K562 (cell line): Measurements from ENCODE around the gene AMBRA1. TPM values are rescaled to one million over a fixed set of nuclear protein-coding genes. Genes with fewer than 3 reads are reported as not detected.

Experiments
- DDX20 ChIP-seq: fragments of 450-650 bp; IDR thresholded peaks from 2 replicates; pipeline ENCODE4 v1.6.1; 2016; ENCODE audit warnings: missing genetic modification characterization, low read depth, mild to moderate bottlenecking, missing compliant biosample characterization, moderate library complexity
- FOXJ3 ChIP-seq: sonication (generic); formaldehyde crosslinking; IDR thresholded peaks from 2 replicates; pipeline ENCODE4 v1.4.0; 2020; ENCODE audit warnings: mild to moderate bottlenecking, missing genetic modification reagents
- NFXL1 ChIP-seq: fragments of 450-650 bp; formaldehyde crosslinking; IDR thresholded peaks from 2 replicates; pipeline ENCODE4 v1.4.0; 2021; ENCODE audit warnings: mild to moderate bottlenecking
- NR4A1 ChIP-seq, 2 experiments: fragments of 250-450 bp in 1 of 2; fragments of 450-650 bp in 1 of 2; sonication (Bioruptor Pico) in 1 of 2; IDR thresholded peaks; 2 replicates each; pipeline versions ENCODE4 v1.4.0 to v1.6.1; 2016 to 2020; ENCODE audit warnings: mild to moderate bottlenecking in 2 of 2, missing compliant biosample characterization in 1 of 2, missing genetic modification characterization in 1 of 2, moderate library complexity in 1 of 2
- PHB2 ChIP-seq: fragments of 450-650 bp; IDR thresholded peaks from 2 replicates; pipeline ENCODE4 v1.6.1; 2017; ENCODE audit warnings: low read depth
- PRPF4 ChIP-seq: fragments of 200-400 bp; formaldehyde crosslinking; IDR thresholded peaks from one replicate; pipeline ENCODE4 v1.6.1; 2017; ENCODE audit warnings: low read length, low read depth, mild to moderate bottlenecking; ENCODE audit not compliant: insufficient read depth, poor library complexity, severe bottlenecking
- SIRT6 ChIP-seq: IDR thresholded peaks from one replicate; pipeline ENCODE4 v1.6.1; 2012; ENCODE audit warnings: low read depth, mild to moderate bottlenecking, control low read depth, inconsistent platforms, low read length, moderate library complexity
- SMC3 ChIP-seq: conservative IDR thresholded peaks from 2 replicates; pipeline ENCODE4 v1.6.1; 2011; ENCODE audit warnings: low read depth, low read length, improper control_type of control experiment; ENCODE audit not compliant: insufficient read depth
- SRSF1 ChIP-seq: fragments of 200-400 bp; formaldehyde crosslinking; IDR thresholded peaks from 2 replicates; pipeline ENCODE4 v1.6.1; 2017; ENCODE audit warnings: mild to moderate bottlenecking, low read depth, low read length, moderate library complexity
- YBX1 ChIP-seq: fragments of 450-650 bp; IDR thresholded peaks from 2 replicates; pipeline ENCODE4 v1.7.1; 2016; ENCODE audit warnings: mild to moderate bottlenecking
- ZNF586 ChIP-seq: fragments of 450-650 bp; formaldehyde crosslinking; conservative IDR thresholded peaks from 2 replicates; pipeline ENCODE4 v1.4.0; 2020; ENCODE audit warnings: mild to moderate bottlenecking, moderate library complexity
- polyA plus RNA-seq, 8 experiments: library from polyadenylated mRNA; depleted of rRNA in 4 of 8; stranded (reverse) in 5 of 8; unstranded in 3 of 8; fragments of >200 nt; fragmentation: Nextera tagmentation in 2 of 8; fragmentation: Illumina TruSeq in 1 of 8; extraction: Ambion mirVana in 2 of 8; extraction: Trizol in 1 of 8; gene quantifications; 2 replicates each; pipeline versions ENCODE4 v1.2.1 to v1.2.3, GENCODE V29; 2011 to 2014; ENCODE audit warnings: inconsistent platforms in 1 of 8, missing spikeins in 1 of 8
- total RNA-seq, 7 experiments: library from RNA; depleted of rRNA in 6 of 7; stranded (reverse); fragments of >200 nt in 6 of 7; fragmentation: Illumina TruSeq in 2 of 7; extraction: Trizol in 2 of 7; gene quantifications; 2 replicates each; pipeline versions ENCODE4 v1.2.1 to v1.2.3, GENCODE V29; 2011 to 2021; ENCODE audit warnings: low replicate concordance in 1 of 7
- TF ChIP-seq, protein P1 (sequence below): fragments of 450-650 bp; IDR thresholded peaks from 2 replicates; pipeline ENCODE4 v1.7.1; 2018; ENCODE audit warnings: mild to moderate bottlenecking, low read depth; ENCODE audit not compliant: partially characterized antibody
- TF ChIP-seq, protein P2 (sequence below): IDR thresholded peaks from 3 replicates; pipeline ENCODE4 v1.6.1; 2011; ENCODE audit warnings: borderline replicate concordance, mild to moderate bottlenecking, moderate library complexity; ENCODE audit not compliant: insufficient read length; ENCODE audit errors: extremely low read depth
- TF ChIP-seq, protein P3 (sequence below): fragments of 450-650 bp; formaldehyde crosslinking; IDR thresholded peaks from 2 replicates; pipeline ENCODE4 v1.4.0; 2022; ENCODE audit warnings: missing genetic modification characterization
- TF ChIP-seq, protein P4 (sequence below), 2 experiments: fragments of 450-650 bp in 1 of 2; IDR thresholded peaks; 2 replicates each; pipeline ENCODE4 v1.6.1; 2011 to 2017; ENCODE audit warnings: low read depth in 2 of 2, antibody characterized with exemption in 1 of 2, borderline replicate concordance in 1 of 2, low read length in 1 of 2, mild to moderate bottlenecking in 1 of 2, mixed read lengths in 1 of 2; ENCODE audit not compliant: control insufficient read depth in 1 of 2

AMBRA1 gene
- total and polyA plus RNA-seq, 9 of the 15 experiments (the other 6 are each of a cell fraction or from before 2014, with no cell fraction given) = 0.15 to 24.5 (median 13.0) TPM

DNA sequence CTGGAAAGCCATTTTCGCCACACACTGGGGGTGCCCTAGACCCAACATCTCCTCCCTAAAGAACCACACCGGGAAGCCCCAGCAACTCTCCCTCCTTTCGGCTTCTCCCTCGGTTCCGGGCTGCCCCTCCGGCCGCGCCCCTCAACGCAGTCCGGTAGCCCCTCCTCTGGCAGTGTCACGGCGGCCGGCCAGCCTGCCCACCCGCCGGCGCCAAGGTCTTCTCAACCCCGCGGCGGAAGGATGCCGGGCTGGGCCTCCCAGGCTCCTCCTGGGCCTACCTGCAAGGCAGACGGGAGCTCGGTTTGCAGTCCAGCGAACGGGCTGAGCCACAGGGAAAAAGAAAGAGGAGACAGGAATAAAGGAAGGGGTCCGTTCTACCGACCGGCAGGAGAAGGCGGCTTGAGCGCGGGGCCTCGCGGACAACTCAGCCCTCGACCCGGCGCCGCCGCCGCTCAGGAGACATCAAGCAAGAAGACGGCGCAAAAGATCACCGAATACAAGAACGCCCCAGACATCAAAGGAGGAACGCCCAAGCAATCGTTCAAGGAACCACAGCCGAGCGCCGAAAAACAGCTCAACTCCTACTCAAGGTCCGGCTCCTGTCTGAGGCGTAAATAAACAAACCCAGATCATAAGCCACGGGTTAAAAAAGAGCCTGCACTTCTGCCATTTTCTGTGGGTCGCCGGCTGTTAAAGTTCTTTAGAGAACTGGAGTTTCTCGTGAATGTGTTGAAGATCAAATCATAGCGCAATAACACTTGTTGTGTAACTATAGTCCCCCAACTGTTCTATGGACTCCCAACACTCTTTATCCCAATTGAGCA, at the start of gene AMBRA1 (continued):
- TF ChIP-seq, protein P1, sequence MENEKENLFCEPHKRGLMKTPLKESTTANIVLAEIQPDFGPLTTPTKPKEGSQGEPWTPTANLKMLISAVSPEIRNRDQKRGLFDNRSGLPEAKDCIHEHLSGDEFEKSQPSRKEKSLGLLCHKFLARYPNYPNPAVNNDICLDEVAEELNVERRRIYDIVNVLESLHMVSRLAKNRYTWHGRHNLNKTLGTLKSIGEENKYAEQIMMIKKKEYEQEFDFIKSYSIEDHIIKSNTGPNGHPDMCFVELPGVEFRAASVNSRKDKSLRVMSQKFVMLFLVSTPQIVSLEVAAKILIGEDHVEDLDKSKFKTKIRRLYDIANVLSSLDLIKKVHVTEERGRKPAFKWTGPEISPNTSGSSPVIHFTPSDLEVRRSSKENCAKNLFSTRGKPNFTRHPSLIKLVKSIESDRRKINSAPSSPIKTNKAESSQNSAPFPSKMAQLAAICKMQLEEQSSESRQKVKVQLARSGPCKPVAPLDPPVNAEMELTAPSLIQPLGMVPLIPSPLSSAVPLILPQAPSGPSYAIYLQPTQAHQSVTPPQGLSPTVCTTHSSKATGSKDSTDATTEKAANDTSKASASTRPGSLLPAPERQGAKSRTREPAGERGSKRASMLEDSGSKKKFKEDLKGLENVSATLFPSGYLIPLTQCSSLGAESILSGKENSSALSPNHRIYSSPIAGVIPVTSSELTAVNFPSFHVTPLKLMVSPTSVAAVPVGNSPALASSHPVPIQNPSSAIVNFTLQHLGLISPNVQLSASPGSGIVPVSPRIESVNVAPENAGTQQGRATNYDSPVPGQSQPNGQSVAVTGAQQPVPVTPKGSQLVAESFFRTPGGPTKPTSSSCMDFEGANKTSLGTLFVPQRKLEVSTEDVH = no peak
- no peak for TF ChIP-seq SIRT6
- TF ChIP-seq, protein P2, sequence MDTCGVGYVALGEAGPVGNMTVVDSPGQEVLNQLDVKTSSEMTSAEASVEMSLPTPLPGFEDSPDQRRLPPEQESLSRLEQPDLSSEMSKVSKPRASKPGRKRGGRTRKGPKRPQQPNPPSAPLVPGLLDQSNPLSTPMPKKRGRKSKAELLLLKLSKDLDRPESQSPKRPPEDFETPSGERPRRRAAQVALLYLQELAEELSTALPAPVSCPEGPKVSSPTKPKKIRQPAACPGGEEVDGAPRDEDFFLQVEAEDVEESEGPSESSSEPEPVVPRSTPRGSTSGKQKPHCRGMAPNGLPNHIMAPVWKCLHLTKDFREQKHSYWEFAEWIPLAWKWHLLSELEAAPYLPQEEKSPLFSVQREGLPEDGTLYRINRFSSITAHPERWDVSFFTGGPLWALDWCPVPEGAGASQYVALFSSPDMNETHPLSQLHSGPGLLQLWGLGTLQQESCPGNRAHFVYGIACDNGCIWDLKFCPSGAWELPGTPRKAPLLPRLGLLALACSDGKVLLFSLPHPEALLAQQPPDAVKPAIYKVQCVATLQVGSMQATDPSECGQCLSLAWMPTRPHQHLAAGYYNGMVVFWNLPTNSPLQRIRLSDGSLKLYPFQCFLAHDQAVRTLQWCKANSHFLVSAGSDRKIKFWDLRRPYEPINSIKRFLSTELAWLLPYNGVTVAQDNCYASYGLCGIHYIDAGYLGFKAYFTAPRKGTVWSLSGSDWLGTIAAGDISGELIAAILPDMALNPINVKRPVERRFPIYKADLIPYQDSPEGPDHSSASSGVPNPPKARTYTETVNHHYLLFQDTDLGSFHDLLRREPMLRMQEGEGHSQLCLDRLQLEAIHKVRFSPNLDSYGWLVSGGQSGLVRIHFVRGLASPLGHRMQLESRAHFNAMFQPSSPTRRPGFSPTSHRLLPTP = no peak
- TF ChIP-seq FOXJ3 (CRISPR knock-in tag) = no peak
- TF ChIP-seq DDX20 (tag) = no peak
- no peak for TF ChIP-seq PRPF4
- TF ChIP-seq ZNF586 (CRISPR knock-in tag) = no peak
- no peak for TF ChIP-seq SMC3
- TF ChIP-seq, protein P3, sequence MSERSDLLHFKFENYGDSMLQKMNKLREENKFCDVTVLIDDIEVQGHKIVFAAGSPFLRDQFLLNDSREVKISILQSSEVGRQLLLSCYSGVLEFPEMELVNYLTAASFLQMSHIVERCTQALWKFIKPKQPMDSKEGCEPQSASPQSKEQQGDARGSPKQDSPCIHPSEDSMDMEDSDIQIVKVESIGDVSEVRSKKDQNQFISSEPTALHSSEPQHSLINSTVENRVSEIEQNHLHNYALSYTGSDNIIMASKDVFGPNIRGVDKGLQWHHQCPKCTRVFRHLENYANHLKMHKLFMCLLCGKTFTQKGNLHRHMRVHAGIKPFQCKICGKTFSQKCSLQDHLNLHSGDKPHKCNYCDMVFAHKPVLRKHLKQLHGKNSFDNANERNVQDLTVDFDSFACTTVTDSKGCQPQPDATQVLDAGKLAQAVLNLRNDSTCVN = no peak
- no peak for TF ChIP-seq SRSF1
- no peak for TF ChIP-seq NR4A1 (CRISPR knock-in tag; IDR thresholded peaks at IDR 0.05)
- peak; percentile 55; the same call in 1 of the 2 replicates for TF ChIP-seq NR4A1 (tag; IDR thresholded peaks at IDR 0.05)
- TF ChIP-seq PHB2 = no peak
- TF ChIP-seq, protein P4, sequence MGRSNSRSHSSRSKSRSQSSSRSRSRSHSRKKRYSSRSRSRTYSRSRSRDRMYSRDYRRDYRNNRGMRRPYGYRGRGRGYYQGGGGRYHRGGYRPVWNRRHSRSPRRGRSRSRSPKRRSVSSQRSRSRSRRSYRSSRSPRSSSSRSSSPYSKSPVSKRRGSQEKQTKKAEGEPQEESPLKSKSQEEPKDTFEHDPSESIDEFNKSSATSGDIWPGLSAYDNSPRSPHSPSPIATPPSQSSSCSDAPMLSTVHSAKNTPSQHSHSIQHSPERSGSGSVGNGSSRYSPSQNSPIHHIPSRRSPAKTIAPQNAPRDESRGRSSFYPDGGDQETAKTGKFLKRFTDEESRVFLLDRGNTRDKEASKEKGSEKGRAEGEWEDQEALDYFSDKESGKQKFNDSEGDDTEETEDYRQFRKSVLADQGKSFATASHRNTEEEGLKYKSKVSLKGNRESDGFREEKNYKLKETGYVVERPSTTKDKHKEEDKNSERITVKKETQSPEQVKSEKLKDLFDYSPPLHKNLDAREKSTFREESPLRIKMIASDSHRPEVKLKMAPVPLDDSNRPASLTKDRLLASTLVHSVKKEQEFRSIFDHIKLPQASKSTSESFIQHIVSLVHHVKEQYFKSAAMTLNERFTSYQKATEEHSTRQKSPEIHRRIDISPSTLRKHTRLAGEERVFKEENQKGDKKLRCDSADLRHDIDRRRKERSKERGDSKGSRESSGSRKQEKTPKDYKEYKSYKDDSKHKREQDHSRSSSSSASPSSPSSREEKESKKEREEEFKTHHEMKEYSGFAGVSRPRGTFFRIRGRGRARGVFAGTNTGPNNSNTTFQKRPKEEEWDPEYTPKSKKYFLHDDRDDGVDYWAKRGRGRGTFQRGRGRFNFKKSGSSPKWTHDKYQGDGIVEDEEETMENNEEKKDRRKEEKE (IDR thresholded peaks at IDR 0.05; ENCODE audit: borderline replicate concordance in 1 of 2, control insufficient read depth in 1 of 2, low read depth in 2 of 2, low read length in 1 of 2) = 0 out of 4 replicates have a peak, but pooled peaks of 1 of the 2 experiments have one; percentile 47
- TF ChIP-seq YBX1 = no peak
- no peak for TF ChIP-seq NFXL1 (CRISPR knock-in tag)
